ENCODE results near the gene CAMK2D.

The CAMK2D gene

DNA sequence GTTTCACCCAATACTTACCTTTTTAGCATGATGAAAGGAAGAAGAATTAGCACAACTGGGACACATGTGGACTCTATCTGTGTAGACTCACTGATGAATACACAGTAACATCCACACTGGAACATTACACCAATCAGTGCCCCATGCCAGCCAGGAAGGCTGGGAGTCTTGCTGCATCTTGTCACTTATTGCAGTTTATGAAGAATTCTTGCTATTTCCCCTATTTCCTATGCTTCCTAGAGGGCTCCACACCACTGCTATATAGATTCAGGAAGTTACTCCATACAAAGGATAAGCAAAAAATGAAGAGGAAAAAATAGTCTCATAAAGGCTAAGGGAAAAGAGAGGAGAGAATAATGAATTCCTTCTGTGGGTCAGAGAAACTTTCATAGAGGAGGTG lies 201.0 kb downstream of the CAMK2D start:
- DNase-seq = no peak

DNA sequence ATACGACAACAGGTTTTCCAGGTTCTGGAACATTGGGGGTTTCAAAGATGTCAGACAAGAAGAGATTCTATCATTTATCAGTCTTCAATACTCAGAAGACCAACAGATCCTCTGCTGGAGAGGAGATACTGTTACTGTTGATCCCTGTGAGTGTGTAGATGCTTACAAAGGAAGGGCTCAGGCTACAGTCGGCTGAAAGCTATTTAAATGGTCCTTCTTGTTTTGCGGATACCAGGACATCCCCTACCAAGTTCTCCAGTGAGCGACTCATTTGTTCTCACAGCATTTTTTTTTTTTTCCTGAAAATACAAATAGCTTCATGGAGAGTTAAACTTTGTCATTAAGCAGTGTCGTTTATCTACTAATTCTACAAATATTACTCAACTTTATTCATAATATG lies 201.6 kb downstream of the CAMK2D start:
- DNase-seq = no peak

DNA sequence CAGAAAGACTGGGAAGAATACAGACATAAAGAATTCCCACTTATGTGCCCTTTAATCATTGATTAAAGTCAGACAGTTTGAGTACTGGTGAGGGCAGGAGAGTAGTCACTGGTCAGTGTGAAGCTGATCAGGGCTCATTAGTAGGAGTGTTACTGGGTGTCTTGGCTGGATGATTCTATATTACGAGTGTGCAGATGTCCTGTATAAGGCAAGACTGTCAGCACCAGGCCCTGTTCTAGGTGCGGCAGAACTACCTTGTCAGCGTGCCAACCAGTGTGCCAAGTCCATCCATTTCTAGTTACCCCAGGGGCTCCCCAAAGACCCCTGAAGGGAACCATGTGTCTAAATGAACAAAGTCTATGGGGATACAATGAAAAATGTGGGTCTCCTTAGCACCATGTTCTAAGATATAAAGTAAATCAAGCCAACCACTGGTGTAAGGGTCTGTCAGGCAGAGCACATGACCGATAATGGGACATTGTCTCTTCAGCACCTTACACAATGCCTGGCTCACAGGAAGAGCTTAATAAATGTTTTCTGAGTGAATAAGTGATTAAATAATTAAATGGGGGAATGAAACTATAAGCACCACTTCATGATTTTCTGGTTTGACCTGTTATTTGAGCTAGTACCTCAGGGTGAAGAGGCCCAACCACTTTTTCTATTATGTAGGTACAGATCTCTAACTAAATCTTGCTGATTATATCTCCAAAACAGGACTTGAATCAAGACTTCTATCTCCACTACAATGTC lies 205.0 kb downstream of the CAMK2D start:
- no peak for DNase-seq

DNA sequence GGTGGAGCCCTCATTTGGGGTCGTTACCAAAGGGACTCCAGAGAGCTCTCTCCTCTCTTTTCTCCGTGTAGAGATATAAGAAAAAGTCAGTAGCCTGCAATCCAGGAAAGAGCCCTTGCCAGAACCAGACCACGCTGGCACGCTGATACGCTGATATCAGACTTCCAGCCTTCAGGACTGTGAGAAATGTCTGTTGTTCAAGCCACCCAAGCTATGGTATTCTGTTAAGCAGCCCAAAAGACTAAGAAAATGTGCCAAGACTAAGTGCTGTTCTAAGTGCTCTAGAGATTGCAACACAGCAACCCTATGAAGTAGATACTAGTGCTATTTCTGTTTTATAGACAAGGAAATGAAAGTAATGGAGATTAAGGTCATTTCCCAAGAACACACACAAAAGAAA lies 205.7 kb downstream of the CAMK2D start:
- DNase-seq = no peak

DNA sequence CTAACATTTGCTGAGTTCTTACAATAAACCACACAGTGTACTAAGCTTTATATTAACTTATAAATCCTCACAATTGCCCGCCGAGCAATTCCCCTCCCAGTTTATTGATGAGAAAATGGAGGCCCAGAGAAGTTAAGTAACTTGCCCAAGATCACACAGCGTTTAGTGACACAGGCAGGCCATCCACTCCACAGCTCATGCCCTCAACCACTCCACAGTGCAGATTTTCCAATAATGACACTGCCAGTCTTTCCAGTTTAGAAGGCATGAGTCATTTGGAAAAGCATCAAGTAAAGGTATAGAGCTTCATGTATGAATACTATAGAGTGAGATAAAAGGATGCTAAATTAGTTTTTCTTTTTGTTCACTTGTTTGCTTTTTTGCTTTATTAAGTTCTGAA lies 208.5 kb downstream of the CAMK2D start:
- DNase-seq = no peak

DNA sequence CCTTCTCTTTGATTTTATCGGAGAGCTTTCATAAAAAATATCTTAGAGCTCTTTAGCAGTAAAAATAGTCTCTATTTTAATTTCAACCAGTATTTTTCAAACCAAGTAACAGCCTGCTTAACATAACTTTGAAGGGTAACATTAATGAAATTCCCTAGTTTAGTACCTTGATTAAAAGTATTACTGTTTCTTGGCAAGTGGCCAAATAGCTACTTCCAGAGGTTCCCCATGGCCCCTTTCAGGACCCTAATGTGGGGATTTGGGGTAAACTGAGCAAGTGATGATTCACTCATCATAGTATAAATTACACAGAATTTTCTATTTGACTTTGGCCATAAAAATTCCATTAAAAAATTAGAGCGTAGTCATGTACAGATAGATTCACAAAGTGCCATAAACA lies 211.0 kb downstream of the CAMK2D start:
- DNase-seq = no peak

DNA sequence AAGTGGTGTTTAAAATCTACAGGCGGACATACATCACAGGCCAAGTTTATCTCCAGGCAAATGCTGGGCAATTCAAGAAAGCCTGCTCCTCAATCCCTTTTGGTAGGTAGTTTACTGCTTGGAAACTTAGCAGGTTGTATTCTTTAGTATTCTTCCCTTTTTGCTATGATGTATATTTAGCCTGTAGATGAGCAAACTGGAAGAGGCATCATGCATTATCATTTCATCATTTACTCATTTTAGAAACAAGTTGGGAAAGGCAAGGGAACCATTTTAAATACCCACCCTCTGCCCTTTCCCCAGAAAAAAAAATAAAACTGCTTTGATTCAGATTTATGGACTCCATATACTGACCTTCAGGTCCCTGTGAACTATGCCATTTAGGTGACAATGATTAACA lies 213.2 kb downstream of the CAMK2D start:
- no peak for DNase-seq

DNA sequence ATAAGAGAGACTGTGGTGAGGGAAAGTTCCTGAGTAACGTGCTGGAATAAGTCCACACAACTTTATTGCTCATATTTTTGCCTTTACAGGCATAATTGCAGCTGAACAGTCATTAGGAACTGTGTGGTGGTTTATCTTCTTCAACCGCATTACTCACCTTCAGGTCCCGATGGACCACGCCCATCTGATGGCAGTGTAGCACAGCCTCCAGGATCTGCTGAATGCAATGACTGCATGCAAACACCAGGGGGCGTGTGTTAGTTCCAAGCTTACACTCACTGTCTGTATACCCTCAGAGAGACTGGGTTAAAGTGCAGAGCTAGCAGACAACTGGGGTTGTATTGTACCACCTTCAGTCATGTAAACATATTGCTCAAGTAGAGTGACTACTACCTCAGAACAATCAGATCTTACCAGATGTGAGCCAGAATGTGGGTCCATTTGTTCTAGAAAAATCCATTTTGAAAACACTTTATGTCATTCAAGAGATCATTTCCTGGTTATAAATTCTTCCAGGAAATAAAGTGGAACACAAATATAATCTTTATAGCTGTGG lies 214.0 kb downstream of the CAMK2D start:
- DNase-seq = peak; percentile 82 to 86

DNA sequence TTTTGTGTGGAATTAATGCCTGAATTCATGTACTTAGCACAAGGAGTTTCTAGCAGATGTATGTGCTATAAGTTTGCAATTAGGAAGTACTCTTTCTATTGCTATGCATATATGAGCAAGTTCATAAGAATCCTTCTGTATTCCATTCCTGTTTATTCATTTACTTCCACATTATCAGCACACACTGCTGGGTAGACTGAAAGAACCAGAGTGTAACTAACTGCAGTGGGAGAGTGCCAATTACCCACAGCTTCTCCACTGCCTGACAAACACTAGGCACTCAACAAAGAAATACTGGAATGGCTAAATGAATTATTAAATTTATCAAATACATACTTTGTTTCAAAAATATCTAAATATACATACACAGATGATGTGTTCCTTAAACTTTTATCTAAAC lies 219.6 kb downstream of the CAMK2D start:
- no peak for DNase-seq

DNA sequence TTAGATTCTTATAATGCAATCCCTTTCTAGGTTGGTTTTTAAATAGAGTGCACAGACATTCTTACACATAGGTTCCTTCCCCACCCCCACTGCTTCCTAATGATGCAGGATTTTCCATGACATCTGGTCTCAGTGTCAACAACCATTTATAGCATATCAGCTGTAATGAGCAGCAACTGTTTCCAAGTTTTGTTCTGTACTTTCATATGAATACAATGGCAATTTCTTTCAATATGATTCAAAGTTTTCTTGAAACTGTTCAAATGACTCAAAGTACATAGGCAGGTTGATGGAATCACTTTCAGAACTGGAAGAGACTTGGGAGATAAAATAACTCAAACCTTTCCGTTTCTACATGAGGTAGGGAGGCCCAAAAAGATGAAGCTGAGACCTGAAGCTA lies 220.7 kb downstream of the CAMK2D start:
- no peak for DNase-seq

DNA sequence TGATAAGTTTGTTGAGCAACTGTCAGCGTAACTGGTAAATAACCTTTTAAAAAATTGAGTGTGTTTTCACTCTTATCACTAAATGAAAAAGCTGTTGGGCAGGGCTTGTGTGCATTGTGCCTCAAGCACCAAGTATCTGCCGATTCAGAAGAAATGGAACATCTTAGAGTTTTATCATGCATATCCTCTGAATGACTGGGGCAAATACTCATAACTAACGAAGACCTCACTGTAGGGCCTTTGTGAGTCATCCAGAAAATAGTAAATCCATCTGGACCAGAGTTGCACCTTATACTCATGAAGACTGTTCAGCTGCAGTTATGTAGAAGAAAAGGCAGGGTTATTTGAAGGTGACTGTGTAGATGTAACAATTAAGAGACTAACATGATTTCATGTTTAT lies 222.1 kb downstream of the CAMK2D start:
- DNase-seq = no peak

DNA sequence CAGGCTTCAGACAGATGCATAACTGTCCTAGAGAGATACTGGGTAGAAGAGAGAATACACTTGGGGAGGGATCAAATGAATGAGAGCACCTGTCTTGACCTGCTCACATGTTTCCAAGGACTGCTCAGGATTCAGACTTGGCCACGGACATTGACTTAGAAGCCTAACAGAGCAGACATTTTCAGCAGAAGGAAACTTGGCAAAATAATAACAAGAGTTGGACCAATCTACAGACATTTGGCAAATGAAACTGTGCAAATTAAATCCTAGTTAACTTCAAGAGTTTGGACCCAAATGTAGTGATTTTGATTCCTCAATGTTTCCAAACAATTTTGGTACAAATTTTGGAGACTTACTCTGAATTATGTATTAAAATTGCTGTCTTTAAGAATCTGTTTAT lies 223.9 kb downstream of the CAMK2D start:
- no peak for DNase-seq

DNA sequence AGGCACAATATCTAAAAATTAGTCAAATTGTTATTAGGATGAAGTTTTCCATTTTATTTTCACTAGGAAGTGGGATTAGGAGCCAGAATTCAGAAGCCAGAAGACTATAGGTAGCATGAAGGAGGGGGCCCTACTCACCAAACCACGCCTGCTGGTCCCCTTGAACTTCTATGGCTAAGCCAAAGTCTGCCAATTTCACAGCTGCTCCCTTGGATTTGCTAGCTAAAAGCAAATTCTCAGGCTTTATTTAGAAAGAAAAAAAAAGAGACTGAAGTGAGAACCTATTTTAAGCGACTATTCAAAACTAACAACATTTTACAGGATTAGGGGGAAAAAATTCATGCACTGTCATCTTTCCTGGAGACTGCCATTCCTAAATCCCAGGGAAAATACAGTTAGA lies 224.3 kb downstream of the CAMK2D start:
- no peak for DNase-seq

DNA sequence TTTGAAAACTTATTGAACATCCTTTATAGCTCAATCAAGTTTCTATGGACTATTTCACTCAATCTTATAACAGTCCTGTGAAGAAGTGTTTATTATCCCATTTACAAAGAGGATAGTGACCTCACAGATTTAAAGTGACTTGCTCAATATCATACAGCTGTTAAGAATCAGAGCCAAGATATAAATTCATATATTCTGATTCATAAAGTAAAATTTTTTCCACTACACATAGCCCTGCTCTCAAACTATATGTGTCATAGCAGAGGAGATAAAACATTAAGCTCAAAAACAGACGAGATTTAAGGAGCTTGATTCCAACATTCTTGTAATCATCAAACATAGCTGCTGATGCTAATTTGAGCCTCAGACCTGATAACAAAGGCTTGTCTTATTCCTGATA lies 226.8 kb downstream of the CAMK2D start:
- no peak for DNase-seq

DNA sequence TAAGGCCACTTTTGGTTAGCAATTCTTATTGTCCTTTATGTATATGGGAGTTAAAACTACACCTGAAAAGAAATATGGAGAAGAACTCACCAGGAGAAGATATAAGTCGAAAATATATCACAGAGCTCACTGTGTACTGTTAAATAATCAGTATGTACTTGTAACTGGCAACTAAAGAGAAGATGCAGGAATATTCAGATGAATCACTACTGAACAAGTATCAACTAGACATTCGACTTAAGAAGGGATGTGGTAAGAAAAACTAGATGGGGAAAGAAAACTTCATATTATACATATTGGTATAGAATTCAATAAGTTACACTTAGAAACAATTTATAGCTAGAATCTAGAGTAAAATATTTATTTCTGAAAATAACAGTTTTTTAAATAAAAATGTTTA lies 230.0 kb downstream of the CAMK2D start:
- no peak for DNase-seq

DNA sequence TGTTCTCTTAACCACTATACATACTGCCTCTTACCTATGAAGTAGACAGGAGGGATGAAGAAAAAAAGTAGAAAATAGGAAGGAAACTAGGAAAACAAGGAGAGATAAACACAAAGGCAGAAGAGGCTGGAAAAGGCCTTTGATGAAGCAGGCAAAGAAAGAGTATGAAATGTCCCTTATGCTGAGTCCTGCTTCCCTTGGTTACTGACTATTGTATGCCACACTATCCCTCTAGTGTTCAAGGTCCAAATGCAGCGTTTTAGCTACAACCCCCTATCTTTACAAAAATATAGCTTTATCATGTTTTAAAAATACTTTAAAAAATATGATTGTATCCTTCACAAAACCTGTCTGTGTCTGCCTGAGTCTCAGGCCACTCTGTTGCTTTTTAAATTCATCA lies 233.1 kb downstream of the CAMK2D start:
- no peak for DNase-seq

DNA sequence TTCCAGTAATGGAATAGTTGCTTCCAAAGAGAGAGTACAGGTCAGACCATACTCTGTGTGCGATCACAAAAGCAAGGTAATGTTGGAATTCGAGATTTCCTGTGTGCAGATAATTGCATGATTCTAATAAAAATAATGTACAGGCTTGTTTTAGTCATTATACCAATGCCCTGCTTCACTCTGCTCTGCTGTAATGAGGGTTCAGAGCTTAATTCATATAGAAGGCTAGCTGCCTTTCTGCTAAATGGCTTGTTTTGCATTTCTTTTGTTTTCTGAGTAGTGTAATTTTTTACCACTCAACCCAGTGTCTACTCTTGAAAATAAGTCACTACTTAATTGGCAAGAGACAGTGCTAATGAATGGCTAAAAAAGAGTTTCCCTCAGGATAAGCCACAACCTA lies 236.0 kb downstream of the CAMK2D start:
- no peak for DNase-seq

DNA sequence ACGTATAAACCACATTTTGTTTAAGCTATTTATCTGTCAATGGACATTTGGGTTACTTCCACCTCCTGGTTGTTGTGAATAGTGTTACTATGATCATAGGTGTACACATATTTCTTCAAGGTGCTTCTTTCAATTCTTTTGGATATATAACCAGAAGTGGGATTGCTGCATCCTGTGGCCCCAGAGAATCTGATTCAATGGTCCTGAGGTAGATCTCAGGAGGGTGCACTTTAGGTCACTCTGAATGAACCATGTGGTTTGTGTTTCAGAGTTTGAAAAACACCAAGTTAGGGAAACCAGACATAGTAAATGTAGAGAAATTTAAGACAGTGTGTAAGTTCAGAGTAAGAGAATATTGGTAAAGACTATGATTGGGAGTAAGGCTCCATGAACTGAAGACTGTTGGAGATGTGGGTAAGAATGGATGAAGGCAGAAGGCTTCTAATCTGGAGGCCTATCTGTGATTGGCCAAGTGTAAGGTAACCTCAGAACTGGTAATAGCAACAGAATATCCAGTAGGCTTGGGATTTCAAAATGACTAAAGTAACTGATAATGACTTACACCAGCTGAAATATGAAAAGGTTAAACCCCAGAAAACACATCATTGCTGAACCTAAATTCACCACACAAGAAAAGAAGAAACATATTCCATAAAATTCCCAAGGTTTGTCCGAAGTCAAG lies 236.9 kb downstream of the CAMK2D start:
- no peak for DNase-seq

DNA sequence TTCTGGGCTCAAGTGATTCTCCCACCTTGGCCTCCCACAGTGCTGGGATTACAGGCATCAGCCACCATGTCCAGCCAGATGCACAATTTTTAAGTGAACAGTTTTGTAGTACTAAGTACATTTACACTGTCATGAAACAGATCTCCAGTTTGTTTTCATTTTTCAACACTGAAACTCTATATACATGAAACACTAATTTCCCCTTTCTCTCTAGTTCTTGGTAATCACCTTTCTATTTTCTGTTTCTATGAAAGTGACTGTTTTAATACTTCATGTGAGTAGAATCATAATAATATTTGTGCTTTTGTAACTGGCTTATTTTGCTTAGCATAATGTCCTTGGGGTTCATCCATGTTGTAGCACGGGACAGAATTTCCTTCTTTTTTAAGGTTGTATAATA lies 237.4 kb downstream of the CAMK2D start:
- DNase-seq = no peak

DNA sequence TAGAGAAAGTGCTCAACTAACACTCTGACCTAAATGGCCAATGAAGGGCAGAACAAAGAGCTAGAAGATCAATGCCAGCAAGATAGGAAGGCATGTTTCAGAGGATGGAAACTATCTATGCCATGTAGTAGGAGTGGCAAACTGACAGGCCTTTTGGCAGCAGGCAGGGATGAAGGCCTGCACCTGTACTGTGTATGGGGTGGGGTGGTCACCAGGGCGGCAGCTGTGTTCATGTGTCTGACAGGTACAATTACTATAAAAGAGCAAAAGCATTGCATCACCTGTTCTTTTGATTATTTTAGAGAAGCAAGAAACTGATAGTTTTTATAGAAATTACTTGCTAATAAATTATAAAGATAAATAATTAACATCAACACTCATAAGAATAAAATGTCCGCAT lies 239.1 kb downstream of the CAMK2D start:
- DNase-seq = no peak

DNA sequence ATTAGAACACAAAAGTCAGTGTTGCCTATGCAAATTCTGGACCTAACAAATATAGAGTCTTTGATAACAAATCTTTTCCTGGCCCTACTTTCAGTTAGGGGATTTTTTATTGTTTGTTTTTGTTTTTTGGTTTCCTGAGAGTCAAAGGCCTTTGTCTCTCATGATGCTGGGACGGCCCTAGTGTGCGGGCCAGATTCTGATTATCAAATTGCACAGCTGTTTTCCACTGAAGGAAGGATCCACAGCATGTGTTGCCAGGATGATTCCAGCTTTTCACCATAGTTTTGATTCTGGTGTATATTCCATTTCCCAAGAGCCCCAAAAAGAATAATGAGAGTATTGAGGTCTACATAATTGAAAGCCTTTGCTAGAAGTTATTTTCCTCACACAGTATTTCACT lies 248.2 kb downstream of the CAMK2D start:
- DNase-seq = no peak

DNA sequence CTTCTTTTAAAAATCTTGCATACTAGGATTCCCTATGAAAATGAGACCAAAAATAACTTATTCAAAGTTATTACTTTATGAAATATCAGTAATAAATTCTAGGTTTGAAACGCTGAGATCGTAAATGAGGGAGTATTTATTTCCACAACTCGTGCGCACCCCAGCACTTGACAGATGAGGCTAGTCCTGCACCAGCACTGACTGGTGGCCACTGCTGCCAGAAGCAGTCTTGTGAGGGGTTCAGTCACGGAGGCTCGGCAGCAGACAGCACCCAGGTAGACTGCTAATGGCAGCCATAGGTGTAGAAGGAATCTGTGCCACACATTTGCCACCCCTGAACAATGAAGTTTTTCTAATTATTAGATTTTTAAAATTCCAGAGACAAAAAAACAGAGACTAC lies 248.7 kb downstream of the CAMK2D start:
- DNase-seq = no peak

DNA sequence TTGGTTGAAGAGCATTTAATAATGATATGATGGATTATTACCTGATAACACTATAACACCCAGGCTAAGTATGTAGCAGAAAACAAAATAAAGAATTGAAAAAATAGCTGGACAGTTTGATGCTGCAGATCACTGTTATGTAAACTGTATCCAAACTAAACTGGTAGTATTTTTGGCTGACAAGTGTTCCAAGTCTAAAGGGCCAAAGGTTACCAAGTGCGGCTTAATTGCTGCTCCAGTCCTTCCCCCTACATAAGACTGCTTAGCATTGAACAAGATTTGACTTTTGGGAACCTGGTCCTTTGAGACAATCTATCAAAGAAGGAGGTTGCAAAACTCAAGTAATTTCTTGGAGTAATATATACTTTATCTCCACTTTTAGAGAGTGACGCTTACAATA lies 249.6 kb downstream of the CAMK2D start:
- DNase-seq = no peak

DNA sequence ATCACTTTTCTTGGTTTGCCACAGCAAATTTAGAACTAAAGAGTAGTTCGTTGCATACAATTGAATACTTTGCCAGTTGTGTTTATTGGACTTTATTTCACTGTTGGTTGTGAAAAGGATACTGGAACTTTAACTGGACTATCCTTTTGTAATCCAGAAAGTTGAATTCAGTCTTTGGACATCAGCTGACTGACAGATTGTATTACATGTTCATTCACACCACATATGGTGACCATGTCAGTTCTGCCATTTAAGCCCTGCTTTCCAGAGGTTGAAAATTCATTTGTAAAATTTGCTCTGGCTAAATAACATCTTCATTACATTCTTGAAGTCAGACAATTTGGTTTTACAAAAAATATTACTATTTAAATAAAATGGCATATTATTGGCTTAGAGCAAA lies 251.7 kb downstream of the CAMK2D start:
- no peak for DNase-seq

DNA sequence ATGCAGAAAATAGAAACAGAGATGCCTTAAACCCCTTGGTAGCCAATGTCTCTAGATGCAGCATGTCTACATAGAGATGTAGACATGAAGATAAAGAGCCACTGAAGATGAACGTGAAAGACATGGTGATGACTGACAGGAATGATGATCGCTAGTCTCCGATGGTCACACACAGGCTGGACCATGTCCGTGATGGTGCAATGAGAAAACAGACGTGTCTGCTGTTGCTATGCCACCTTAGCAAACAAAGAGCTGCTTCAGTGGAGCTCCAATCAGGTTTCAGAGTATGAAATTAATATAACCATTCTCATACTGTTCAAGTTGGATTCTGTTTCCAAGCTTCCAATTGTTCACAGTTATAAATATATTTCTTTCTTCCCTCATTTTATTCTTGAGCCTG lies 256.5 kb downstream of the CAMK2D start:
- no peak for DNase-seq

Data from Kasumi-1 (cell line).